Effector memory CD4-positive, alpha-beta T cell (primary cell): ENCODE results near the gene ACMSD.
"Not testable (repeated sequence)": the region's sequence is repeated elsewhere in the genome, so short reads cannot be mapped to it uniquely, and the experiment has no call there.

Source experiments
- DNase-seq, 3 donors: peaks; one replicate each; pipeline ENCODE4 v3.0.0-alpha.2; 2020
- H3K27ac ChIP-seq: 2 replicates; pipeline ENCODE4 v1.7.0; 2013; ENCODE audit warnings: mild to moderate bottlenecking, low read length, moderate library complexity; ENCODE audit not compliant: insufficient read depth, poor library complexity, severe bottlenecking
- H3K27me3 ChIP-seq: replicated peaks from 2 replicates; pipeline ENCODE4 v1.7.0; 2013; ENCODE audit warnings: mild to moderate bottlenecking, low read length; ENCODE audit not compliant: insufficient read depth, control insufficient read depth, poor library complexity, severe bottlenecking
- H3K36me3 ChIP-seq: 2 replicates; pipeline ENCODE4 v1.7.0; 2013; ENCODE audit warnings: mild to moderate bottlenecking, low read length, moderate library complexity; ENCODE audit not compliant: control insufficient read depth, insufficient read depth
- H3K4me1 ChIP-seq: 2 replicates; pipeline ENCODE4 v1.7.0; 2013; ENCODE audit warnings: low read length, mild to moderate bottlenecking; ENCODE audit not compliant: control insufficient read depth, insufficient read depth, poor library complexity, severe bottlenecking
- H3K4me3 ChIP-seq: 2 replicates; pipeline ENCODE4 v1.7.0; 2013; ENCODE audit warnings: low read length, low read depth, mild to moderate bottlenecking; ENCODE audit not compliant: insufficient read depth, poor library complexity, severe bottlenecking
- H3K9me3 ChIP-seq: 2 replicates; pipeline ENCODE4 v1.7.0; 2013; ENCODE audit warnings: mild to moderate bottlenecking, low read length, moderate library complexity; ENCODE audit not compliant: control insufficient read depth

ACMSD gene

GRCh38 chr2:134845028-134845427, 6.6 kb downstream of the ACMSD start:
- no peak overlapping the region for H3K27ac ChIP-seq
- H3K27me3 ChIP-seq: no peaks in the 10 kb centered on the region
- no peaks in the 10 kb centered on the region for H3K36me3 ChIP-seq
- H3K4me1 ChIP-seq: no peaks in the 10 kb centered on the region
- DNase-seq: no peak
- H3K4me3 ChIP-seq: no peak overlapping the region
- H3K9me3 ChIP-seq: no peaks in the 10 kb centered on the region

- Histone ChIP-seq H3K9me3 (no peaks in the 10 kb centered on the region), H3K27me3 (no peaks in the 10 kb centered on the region), H3K36me3 (no peaks in the 10 kb centered on the region), H3K4me1 (no peaks in the 10 kb centered on the region), H3K4me3 (no peak overlapping the region), H3K27ac (no peak overlapping the region)
- DNase-seq: no peak
These were observed 7.3 kb downstream of the ACMSD start for GRCh38 chr2:134845719-134846118.

GRCh38 chr2:134846213-134846612, 7.8 kb downstream of the ACMSD start:
- no peaks in the 10 kb centered on the region for H3K36me3 ChIP-seq
- no peak for DNase-seq
- H3K4me1 ChIP-seq: no peaks in the 10 kb centered on the region

GRCh38 chr2:134847582-134847981, 9.2 kb downstream of the ACMSD start:
- not testable (repeated sequence) for DNase-seq, H3K36me3 ChIP-seq, H3K9me3 ChIP-seq, H3K4me3 ChIP-seq, H3K27me3 ChIP-seq, H3K27ac ChIP-seq, H3K4me1 ChIP-seq

More at GRCh38 chr2:134846213-134846612, 7.8 kb downstream of the ACMSD start:
- Histone ChIP-seq H3K4me3 (no peak overlapping the region), H3K27me3 (no peaks in the 10 kb centered on the region), H3K27ac (no peak overlapping the region), H3K9me3 (no peaks in the 10 kb centered on the region)

- Histone ChIP-seq H3K9me3 (no peaks in the 10 kb centered on the region), H3K4me1 (no peaks in the 10 kb centered on the region), H3K36me3 (no peaks in the 10 kb centered on the region), H3K27me3 (no peaks in the 10 kb centered on the region), H3K27ac (no peak overlapping the region), H3K4me3 (no peak overlapping the region)
- no peak for DNase-seq
These were observed 14.1 kb downstream of the ACMSD start for GRCh38 chr2:134852518-134852917.

- DNase-seq: no peak
- no peak overlapping the region for H3K4me3 ChIP-seq
- no peaks in the 10 kb centered on the region for H3K36me3 ChIP-seq
- H3K9me3 ChIP-seq: no peaks in the 10 kb centered on the region
- H3K4me1 ChIP-seq: no peaks in the 10 kb centered on the region
- no peaks in the 10 kb centered on the region for H3K27me3 ChIP-seq
- no peak overlapping the region for H3K27ac ChIP-seq
These were observed 17.3 kb downstream of the ACMSD start for GRCh38 chr2:134855709-134856108.

- no peaks in the 10 kb centered on the region for H3K9me3 ChIP-seq
- H3K4me1 ChIP-seq: no peaks in the 10 kb centered on the region
- no peaks in the 10 kb centered on the region for H3K36me3 ChIP-seq
- no peak overlapping the region for H3K4me3 ChIP-seq
- H3K27me3 ChIP-seq: no peaks in the 10 kb centered on the region
- DNase-seq: no peak
- no peak overlapping the region for H3K27ac ChIP-seq
These were observed 19.8 kb downstream of the ACMSD start for GRCh38 chr2:134858245-134858644.

- no peaks in the 10 kb centered on the region for H3K9me3 ChIP-seq
- DNase-seq: no peak
- H3K4me3 ChIP-seq: no peak overlapping the region
- no peaks in the 10 kb centered on the region for H3K27me3 ChIP-seq
- H3K27ac ChIP-seq: no peak overlapping the region
- H3K36me3 ChIP-seq: no peaks in the 10 kb centered on the region
- H3K4me1 ChIP-seq: no peaks in the 10 kb centered on the region
These were observed 22.8 kb downstream of the ACMSD start for GRCh38 chr2:134861173-134861572.

- no peak overlapping the region for H3K27ac ChIP-seq
- no peaks in the 10 kb centered on the region for H3K4me1 ChIP-seq
- H3K4me3 ChIP-seq: no peak overlapping the region
- no peaks in the 10 kb centered on the region for H3K9me3 ChIP-seq
- H3K27me3 ChIP-seq: no peaks in the 10 kb centered on the region
- H3K36me3 ChIP-seq: no peaks in the 10 kb centered on the region
- DNase-seq: no peak
These were observed 23.7 kb downstream of the ACMSD start for GRCh38 chr2:134862069-134862468.

- Histone ChIP-seq H3K4me1 (no peaks in the 10 kb centered on the region), H3K4me3 (no peak overlapping the region)
- DNase-seq: no peak
These were observed 24.3 kb downstream of the ACMSD start for GRCh38 chr2:134862674-134863073.

GRCh38 chr2:134863446-134863845, 25.0 kb downstream of the ACMSD start:
- no peak overlapping the region for H3K4me3 ChIP-seq

More at GRCh38 chr2:134862674-134863073, 24.3 kb downstream of the ACMSD start:
- H3K27me3 ChIP-seq: no peaks in the 10 kb centered on the region
- no peaks in the 10 kb centered on the region for H3K9me3 ChIP-seq
- no peaks in the 10 kb centered on the region for H3K36me3 ChIP-seq
- H3K27ac ChIP-seq: no peak overlapping the region

More at GRCh38 chr2:134863446-134863845, 25.0 kb downstream of the ACMSD start:
- Histone ChIP-seq H3K27ac (no peak overlapping the region), H3K4me1 (no peaks in the 10 kb centered on the region), H3K9me3 (no peaks in the 10 kb centered on the region), H3K36me3 (no peaks in the 10 kb centered on the region), H3K27me3 (no peaks in the 10 kb centered on the region)
- DNase-seq: no peak
